ENCODE data around the gene CD22.
"Not testable (repeated sequence)": the region's sequence is repeated elsewhere in the genome, so short reads cannot be mapped to it uniquely, and the experiment has no call there.

The CD22 gene

DNA sequence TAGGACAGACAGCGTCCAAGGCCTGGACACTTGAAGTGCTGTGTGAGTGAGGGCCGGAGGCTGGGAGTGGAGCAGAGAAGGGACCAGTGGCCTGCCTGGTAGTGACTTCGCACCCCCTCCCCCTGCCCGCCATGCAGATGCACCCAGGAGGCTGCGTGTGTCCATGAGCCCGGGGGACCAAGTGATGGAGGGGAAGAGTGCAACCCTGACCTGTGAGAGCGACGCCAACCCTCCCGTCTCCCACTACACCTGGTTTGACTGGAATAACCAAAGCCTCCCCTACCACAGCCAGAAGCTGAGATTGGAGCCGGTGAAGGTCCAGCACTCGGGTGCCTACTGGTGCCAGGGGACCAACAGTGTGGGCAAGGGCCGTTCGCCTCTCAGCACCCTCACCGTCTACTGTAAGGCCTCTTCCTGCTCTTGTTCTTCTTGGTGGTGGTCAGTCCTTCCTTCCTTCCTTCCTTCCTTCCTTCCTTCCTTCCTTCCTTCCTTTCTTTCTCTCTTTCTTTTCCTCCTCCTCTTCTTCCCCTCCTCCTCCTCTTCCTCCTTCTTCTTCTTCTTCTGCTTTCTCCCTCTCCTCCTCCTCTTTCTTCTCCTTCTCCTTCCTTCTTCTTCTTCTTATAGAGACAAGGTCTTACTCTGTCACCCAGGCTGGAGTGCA lies 12.7 kb downstream of the CD22 start:
- DNase-seq (ENCODE audit: low spot score): no peak

DNA sequence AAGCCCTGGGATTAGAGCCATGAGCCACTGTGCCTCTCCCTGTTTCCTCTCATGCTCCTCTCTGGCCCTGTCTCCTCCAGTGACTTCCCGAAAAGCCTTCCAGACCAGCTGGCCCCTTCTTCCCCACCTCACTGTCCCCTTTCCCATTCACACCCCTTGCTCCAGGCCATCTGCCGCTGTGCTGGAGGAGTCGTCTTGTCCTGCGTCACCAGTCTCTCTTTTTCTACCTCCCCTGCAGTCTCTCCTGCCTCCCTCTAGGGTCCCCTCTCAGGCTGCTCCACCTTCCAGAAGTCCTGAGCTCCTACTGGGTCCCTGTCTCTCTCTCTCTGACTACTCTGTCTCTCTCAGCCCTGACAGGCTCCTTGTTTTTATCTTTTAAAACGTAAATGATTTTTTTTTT lies 13.4 kb downstream of the CD22 start:
- DNase-seq (ENCODE audit: low spot score): no peak

DNA sequence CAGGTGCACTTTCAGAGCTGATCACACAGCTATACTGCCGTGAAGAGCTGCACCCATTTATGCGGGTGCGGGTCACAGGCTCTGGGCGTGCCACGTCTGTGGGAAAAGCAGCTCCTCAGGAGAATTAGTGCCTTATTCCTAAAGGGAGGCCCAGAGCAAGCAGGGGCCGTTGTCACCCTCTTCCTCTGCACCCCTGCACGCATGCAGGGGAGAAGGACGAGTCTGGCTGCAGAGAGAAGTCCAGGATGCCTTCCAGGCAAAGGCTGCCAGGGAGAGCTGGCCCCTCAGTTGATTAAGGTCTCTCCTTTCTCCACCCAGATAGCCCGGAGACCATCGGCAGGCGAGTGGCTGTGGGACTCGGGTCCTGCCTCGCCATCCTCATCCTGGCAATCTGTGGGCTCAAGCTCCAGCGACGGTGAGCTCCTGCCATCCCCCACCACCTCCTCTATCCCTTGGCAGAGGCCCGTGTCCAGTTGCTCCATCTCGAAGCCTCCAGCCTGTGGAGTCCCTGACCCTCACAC lies 15.6 kb downstream of the CD22 start:
- DNase-seq (ENCODE audit: low spot score): no peak

DNA sequence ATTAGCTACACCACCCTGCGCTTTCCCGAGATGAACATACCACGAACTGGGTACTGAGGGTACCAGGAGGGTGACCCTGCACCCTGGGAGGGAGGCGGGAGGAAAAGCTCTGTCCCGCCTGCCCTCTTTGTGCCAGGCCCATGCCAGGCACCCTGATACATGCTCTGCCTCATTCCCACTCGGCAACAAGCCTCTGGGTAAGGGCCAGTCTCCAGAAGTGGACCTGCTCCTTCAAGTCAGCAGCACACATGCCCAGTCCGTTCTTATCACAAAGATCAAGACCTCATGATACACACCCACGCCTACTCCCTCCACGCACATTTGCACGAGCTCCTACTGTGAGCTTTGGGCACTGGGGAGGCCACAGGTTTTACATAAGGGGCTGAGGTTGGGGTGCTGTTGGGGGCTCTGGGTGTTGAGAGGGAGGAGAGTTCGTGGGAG lies 16.7 kb downstream of the CD22 start:
- DNase-seq (ENCODE audit: low spot score): no peak

DNA sequence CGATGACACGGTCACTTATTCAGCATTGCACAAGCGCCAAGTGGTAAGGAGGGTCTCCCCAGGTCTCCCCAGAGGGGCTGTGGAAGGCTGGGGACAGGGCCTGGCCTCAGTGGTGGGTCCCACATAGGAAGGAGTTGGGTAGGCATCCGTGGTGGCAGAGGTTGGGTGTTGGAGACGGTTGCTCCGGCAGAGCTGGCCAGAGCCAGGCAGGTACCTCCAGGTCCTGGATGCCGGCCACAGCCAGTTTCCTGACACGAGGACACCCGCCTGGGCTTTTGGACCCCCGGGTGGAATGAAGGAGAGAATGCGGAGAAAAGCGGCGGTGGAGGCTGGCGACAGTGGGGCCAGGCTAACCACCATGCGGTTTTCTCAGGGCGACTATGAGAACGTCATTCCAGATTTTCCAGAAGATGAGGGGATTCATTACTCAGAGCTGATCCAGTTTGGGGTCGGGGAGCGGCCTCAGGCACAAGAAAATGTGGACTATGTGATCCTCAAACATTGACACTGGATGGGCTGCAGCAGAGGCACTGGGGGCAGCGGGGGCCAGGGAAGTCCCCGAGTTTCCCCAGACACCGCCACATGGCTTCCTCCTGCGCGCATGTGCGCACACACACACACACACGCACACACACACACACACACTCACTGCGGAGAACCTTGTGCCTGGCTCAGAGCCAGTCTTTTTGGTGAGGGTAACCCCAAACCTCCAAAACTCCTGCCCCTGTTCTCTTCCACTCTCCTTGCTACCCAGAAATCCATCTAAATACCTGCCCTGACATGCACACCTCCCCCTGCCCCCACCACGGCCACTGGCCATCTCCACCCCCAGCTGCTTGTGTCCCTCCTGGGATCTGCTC lies 17.4 kb downstream of the CD22 start:
- DNase-seq (ENCODE audit: low spot score): no peak

DNA sequence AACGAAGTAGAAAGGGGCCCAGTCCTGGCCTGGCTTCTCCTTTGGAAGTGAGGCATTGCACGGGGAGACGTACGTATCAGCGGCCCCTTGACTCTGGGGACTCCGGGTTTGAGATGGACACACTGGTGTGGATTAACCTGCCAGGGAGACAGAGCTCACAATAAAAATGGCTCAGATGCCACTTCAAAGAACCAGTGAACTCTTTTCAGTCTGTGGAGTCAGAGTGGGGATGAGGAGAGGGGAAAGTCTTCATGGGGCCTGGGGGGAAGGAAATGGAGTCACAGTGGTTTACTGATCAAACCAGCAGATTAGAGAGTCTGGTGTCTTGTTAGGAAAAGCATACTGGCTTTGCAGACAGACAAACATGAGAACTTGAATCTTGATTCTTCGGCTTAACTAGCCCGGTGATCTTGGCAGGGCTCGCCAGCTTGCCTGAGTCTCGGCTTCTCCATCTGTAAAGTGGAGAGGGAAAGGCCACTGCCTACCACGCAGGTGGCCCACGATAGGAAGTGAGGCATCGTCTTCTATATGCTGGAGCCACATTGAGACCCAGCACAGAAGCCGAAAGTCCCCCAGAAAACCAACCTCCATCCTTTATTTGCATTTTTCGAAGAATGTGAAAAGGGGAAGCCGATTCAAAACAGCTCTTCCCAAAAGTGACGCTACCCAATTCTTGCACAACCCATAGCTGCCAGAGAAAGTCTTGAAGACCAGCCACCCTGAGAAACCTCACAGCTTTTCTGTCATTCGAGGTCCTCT lies 18.4 kb downstream of the CD22 start, which contains the start of gene FFAR1:
FFAR1 (plus strand) TSS at position 732 of the 759 bp plus-strand sequence. CDS start 3,650 bp downstream, outside the sequence.
- DNase-seq (ENCODE audit: low spot score): no peak

DNA sequence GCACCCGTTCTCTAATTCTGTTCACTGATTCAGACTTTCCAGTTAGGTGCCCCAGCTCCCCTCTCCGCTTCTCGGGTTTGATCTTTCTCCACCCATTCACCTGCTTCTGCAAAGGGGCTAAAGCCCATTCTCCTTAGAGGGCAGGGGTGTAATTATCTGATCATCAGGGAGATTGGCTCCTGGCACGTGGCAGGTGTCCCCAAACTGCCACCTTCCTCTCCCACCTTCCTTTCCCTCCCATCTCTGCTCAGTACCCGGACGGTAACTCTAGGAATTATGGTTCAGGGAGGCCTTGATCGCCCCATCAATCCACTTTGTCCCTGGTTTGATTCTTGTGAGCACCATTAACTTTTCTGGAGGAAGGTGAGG lies 18.9 kb downstream of the CD22 start:
- DNase-seq (ENCODE audit: low spot score): no peak

DNA sequence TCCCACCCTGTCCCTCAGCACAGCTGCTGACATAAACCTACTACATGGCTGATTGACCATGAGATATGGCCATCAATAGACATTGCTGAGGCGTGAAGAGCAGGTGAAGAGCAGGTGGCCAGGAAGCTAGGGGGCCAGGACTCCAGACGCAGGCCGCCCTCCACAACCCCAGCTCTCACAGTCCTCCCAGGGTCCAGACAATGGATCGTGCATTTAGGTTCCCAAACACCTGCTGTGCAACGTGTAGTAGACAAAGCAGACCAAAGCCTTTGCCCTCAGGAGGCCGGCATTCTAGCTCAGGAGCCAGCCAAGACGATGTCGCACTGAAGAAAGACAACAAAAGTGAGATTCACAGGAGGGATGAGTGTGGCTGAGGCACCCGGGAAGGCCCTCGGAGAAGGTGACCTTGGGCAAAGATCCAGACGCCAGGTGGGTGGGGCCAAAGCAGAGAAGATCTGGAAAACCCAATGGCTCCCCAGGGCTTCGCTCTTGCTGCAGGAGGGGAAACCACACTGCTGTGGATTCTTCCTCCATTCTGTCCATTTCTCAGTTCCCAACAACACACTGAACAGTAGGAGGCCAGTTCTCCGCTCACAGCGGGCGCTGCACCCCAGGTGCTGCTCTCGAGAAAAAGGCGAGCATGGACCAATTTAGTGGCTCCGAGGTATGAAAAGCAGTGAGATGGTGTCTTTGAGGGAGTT lies 20.1 kb downstream of the CD22 start:
- no peak for DNase-seq (ENCODE audit: low spot score)

DNA sequence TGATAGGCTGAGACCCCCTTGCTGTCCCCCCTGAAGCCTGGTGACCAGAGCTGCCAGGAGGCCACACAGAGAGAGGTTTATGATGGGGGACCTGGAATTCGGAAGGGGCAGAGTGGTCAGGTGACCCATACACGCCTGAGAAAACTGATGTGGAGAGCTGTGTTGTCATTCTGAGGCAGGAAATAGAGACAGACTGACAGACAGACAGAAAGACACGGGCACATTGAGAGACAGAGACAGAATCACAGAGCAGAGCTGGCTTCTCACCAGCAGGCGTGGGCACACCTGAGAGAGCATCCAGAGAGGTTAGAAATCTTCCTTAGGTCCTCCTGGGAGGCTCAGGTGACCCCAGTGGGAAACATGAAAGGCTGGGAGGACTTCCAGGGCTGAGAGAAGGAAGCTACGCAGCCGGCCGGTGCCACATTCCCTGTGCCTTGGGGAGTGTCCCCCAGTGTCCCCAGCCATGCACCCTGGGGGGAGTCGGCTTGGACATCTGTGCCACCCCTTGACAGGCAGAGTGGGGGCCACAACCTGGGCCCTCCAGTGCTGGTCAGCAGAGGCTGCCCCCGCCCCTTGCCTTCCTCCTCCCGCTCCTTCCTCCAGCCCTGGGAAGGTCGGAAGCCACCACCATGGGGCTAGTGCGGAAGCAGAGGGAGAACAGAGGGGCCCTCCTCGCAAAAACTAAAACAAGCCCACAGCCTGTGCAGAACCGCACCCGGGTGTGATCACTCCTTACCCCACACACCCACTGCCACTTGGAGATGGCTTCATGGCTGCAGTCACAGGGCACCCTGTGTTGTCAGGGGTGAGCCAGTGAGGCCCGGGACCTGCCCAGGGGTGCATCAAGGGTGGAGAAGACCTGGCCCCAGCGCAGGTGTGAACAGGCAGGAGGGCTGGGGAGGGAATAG lies 20.9 kb downstream of the CD22 start:
- DNase-seq (ENCODE audit: low spot score): no peak

DNA sequence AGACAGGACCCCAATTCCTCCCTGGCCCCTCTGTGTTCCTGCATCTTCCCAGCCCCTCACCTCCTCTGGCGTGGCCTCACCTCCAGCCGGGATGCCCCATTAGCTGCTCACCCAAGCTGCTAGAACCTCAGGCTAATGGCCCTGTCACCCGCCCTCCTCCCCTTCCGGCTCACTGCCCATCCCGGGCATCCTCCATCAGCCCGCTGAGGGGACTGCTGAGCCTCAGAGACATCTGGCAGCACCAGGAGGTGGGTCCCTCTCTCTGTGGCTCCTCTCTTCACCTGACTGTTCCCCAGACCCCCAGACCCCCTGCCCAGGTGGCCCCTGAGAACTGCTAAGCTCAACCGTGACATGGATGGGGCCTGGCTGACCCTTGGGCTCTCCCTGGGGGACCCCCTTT lies 21.6 kb downstream of the CD22 start:
- peak; percentile 44 for DNase-seq (ENCODE audit: low spot score)

DNA sequence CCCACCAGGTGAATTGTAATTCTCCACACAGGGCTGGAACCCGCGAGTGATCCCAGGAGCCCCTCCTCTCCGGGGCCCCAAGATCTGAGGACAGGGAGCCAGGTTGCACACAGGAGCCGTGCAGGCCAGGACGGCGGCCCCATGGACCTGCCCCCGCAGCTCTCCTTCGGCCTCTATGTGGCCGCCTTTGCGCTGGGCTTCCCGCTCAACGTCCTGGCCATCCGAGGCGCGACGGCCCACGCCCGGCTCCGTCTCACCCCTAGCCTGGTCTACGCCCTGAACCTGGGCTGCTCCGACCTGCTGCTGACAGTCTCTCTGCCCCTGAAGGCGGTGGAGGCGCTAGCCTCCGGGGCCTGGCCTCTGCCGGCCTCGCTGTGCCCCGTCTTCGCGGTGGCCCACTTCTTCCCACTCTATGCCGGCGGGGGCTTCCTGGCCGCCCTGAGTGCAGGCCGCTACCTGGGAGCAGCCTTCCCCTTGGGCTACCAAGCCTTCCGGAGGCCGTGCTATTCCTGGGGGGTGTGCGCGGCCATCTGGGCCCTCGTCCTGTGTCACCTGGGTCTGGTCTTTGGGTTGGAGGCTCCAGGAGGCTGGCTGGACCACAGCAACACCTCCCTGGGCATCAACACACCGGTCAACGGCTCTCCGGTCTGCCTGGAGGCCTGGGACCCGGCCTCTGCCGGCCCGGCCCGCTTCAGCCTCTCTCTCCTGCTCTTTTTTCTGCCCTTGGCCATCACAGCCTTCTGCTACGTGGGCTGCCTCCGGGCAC lies 22.6 kb downstream of the CD22 start:
- no peak for DNase-seq (ENCODE audit: low spot score)

DNA sequence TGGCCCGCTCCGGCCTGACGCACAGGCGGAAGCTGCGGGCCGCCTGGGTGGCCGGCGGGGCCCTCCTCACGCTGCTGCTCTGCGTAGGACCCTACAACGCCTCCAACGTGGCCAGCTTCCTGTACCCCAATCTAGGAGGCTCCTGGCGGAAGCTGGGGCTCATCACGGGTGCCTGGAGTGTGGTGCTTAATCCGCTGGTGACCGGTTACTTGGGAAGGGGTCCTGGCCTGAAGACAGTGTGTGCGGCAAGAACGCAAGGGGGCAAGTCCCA lies 23.1 kb downstream of the CD22 start:
- DNase-seq (ENCODE audit: low spot score): no peak

DNA sequence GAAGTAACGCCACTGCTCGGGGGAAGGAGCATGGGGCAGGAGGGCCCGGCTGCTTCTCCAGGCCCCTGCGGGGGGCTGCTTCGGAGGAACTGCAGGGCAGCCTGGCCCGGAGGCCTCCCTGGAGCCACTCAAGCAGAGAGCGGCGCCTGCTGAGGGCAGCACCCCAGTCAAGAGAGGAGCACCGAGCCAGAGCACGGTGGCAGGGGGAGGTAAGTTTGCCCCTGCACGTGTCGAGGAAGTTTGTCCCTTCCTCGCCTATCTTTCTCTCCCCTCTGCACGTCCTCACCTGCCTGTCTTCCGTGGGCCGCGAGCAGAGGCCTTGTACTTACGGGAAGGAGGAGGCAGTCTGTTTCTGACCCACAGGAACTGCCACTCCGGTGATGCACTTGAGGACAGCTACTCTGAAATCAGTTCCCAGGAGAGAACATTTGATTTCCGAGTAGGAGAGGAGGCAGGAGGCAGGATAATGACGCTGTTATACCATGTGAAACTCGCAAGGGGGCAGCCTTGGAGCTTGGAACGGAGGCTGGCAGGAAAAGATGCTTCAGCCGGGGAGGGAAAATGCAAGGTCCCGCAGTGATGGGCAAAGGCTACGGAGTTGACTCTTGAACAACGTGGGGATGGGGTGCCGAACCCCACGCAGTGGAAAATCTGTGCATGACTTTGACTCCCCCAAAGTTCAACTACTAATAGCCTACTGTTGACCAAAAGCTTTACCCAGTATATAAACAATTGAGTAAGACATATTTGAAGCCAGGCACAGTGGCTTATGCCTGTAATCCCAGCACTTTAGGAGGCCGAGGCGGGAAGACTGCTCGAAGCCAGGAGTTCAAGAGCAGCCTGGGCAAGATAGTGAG lies 23.7 kb downstream of the CD22 start:
- peak; percentile 89 for DNase-seq (ENCODE audit: low spot score)

DNA sequence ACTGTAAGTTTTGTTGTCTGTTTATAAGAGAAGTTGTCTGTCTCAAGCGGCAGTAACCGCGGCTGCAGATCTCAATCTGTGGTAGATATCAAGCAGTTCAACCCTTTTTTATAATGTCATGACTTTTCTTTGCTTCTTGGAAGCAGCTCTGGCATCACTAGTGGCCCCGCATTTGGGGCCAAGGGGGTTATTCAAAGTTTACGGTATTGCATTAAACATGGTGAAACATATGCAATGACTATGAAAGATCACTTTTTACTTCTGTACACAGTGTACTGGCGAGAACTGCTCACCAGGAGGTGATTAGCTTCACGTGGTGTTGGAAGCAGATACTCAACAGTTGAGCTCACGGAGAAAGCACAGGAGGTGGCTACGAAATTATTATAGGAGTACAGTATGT lies 24.6 kb downstream of the CD22 start:
- DNase-seq (ENCODE audit: low spot score): no peak

DNA sequence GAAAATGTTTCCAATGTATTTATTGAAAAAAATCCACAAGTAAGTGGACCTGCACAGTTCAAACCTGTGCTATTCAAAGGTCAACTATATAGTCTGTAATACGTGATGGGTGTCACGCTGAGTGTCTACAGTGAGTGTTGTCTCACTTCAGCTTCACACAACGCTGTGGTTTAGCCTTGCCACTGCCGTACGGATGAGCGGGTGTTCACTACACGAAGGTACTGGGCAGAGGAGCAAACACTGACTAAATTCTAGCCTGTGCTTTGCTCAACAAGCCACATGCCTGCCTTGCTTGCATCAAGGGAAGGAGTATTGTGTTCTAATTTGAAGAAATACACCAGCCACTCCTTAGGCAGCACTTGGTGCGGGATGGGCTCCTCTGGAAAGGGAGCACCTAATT lies 25.9 kb downstream of the CD22 start:
- DNase-seq (ENCODE audit: low spot score): no peak

DNA sequence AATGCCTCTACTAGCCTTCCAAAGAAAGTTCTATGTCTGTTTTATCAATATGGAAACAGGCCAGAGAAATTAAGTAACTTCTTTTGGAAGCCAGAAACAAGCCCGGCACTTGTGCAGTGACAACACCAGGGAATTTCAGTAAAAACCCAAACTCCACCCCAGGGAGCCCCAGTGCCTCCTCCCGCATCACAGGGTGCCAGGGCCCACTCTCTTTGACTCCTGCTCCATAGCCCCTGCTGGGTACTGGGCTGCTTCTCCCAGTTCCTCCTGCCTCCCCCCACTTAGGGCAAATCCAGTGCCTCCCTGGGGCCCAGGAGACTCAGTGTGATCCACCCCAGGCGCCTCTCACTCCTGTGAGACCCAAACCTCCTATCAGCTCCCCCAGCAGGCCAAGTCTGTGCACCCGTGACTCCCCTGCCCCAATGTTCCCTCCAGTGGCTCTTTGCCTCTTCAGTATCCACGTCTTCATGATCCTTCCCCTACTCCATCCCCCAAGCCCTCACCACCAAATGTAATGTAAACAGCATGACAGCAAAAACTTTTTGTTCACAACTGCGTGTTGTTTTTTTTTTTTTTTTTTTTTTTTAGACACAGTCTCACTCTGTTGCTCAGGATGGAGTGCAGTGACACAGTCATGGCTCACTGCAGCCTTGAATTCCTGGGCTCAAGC lies 26.9 kb downstream of the CD22 start:
- no peak for DNase-seq (ENCODE audit: low spot score)

DNA sequence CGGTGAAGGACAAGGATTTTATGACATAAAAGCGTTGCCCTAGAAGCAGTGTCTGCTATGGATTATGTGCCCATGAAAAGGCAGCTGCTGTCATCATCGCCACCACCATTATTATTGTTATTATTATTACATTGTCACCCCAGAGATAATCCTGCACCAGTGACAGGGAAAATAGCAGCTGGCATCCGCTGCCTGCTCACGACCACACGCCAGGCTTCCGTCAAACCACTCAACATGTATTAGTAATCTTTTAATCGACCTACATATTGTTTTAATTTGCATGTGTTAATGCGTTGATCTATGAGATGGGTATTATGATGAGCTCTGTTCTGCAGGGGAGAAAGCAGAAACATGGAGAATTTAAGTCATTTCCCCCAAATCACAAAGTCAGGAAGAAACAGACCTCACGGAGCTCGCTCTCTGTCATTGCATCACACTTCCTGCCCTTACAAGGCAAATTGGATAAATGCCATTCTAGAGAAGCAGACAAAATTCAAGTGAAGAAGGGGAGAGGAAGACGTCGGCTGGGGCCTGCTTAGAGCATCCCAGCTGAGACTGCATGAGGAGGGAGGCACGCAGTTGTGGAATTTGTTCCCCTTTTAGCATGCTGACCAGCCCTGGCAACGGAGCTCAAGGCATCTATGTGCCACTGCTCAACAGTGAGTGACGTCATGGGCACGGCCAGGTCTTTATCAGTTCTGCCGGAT lies 29.0 kb downstream of the CD22 start, which contains the start of gene FFAR3:
FFAR3 (plus strand) TSS at position 594 of the 707 bp plus-strand sequence. CDS start 431 bp downstream, outside the sequence.
- DNase-seq (ENCODE audit: low spot score): no peak

DNA sequence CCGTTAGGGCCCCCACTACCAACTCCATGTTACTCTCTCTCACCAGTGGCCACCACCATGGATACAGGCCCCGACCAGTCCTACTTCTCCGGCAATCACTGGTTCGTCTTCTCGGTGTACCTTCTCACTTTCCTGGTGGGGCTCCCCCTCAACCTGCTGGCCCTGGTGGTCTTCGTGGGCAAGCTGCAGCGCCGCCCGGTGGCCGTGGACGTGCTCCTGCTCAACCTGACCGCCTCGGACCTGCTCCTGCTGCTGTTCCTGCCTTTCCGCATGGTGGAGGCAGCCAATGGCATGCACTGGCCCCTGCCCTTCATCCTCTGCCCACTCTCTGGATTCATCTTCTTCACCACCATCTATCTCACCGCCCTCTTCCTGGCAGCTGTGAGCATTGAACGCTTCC lies 29.8 kb downstream of the CD22 start:
- not testable (repeated sequence) for DNase-seq (ENCODE audit: low spot score)
